Measurements from ENCODE around the gene ITGA1.
"Not testable (repeated sequence)": the region's sequence is repeated elsewhere in the genome, so short reads cannot be mapped to it uniquely, and the experiment has no call there.

Gene ITGA1

DNA sequence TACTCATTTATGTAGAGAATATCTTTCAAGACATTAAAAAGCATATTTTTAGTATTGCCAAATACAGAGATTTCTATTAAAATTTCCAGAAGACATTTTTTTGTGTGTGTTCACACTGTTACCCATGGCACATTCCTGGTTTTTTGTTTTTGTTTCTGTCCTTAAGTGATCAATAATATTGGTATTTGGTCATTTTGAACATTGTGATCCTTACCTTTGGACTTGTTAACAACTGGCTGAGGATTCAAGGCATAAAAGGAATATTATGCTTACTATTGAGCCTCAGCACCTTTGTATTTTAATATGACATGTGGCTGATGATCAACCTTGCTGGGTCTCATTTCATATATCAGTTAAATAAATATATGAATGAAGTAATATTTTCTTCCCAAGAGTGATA lies 41.9 kb downstream of the ITGA1 start:
- DNase-seq (ENCODE audit: low read depth in 2 of 2), result no peak

DNA sequence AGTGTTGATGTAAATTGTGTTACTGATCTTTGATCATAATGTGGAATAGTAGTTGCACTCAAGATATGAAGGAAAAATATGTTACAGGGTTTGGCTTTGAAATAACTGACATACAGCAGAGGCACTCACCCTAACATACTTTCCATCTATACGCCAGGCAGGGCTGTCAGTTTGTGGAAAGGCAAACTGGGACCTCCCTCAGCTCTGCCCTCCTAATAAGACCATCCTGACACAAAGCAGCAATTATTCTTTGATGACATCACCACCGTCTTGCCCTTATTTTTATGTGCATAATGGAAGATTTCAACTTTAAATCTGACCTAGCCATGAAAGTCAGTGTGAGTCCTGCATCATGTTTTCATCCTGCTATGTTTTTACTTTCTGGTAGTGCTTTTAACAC lies 42.9 kb downstream of the ITGA1 start:
- no peak for DNase-seq (ENCODE audit: low read depth in 2 of 2)

GRCh38 chr5:52831786-52832511 lies 44.2 kb downstream of the ITGA1 start:
- DNase-seq (ENCODE audit: low read depth in 2 of 2), result no peak

GRCh38 chr5:52834320-52834719 lies 46.6 kb downstream of the ITGA1 start:
- no peak for DNase-seq (ENCODE audit: low read depth in 2 of 2)

GRCh38 chr5:52837068-52837467 lies 49.4 kb downstream of the ITGA1 start:
- no peak for DNase-seq (ENCODE audit: low read depth in 2 of 2)

- no peak for DNase-seq (ENCODE audit: low read depth in 2 of 2)
Observed at GRCh38 chr5:52837591-52838001, 49.9 kb downstream of the ITGA1 start.

- DNase-seq (ENCODE audit: low read depth in 2 of 2), result no peak
Observed at GRCh38 chr5:52838326-52839015, 50.8 kb downstream of the ITGA1 start.

DNA sequence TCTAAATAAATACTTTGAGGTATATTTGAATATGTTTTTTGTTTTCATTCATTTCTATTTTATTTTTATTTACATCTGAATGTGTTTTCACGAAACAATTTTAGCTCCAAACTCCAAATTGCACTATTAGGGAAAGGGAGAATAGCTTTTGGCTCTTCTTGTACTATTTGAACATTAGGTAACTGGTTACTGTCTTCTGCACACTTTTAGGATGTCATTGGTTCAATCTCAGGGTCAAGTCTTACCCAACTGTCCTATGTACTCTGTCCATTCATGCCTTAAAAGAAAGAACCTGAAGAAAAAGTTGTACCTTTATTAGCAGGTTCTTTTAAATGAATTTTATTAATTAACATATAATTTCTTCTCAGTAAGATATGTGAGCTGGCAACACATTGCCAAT lies 51.6 kb downstream of the ITGA1 start:
- DNase-seq (ENCODE audit: low read depth in 2 of 2), result no peak

DNA sequence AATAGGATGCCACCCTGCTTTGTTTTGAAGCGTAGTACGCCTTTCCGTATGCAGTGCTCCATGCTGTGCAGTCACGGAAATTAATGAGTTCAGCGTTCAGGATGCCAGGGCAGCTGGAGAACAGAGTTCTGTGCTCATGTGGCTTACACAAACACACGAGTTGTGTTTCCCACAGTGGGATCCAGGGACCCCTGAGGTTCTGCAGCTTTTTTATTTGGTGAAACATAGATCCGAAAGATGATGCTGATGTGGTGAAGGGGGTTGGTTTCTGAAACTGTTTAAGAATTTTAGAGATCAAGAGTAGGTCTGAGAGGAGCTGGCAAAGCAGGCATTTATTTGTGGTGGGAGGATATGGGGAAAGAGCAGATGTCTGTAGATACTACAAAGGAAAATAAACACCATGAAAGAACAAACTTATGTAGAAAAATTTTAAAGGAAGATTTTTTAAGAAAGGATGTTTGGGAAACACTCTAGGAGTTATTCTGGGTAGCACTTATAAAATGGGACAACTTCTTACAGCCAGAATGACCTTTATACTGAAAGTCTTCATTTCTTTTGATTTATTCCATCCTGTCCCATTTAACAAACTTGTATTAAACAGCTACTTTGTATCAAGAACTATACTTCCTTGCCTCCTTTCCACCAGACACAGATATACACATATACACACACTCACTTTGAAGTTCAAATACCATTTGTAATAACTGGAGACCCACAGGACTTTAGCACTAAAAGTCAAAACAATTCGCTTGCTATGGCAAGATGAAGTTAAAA lies 52.7 kb downstream of the ITGA1 start:
- DNase-seq (ENCODE audit: low read depth in 2 of 2), result no peak

- no peak for DNase-seq (ENCODE audit: low read depth in 2 of 2)
Observed at GRCh38 chr5:52841114-52841513, 53.4 kb downstream of the ITGA1 start.

- DNase-seq (ENCODE audit: low read depth in 2 of 2), result no peak
Observed at GRCh38 chr5:52842111-52842510, 54.4 kb downstream of the ITGA1 start.

DNA sequence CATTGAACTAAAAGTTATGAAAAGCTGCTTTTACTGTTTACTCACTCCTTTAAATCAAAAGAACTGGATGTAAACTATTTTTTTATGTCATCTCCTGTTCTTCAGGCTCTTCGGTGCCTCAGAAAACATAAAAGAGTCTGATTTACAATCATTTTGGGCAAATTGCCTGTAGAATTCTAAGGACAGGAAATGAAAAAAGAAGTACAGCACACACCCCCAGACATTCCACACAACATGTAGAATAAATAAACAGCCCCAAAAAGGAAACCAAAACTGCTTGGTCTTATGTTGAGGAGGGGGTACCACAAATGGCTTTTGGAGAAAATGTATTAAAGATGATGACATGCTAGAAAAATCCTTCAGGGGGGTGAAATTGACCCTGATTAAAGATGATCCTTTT lies 57.2 kb downstream of the ITGA1 start:
- no peak for DNase-seq (ENCODE audit: low read depth in 2 of 2)

- no peak for DNase-seq (ENCODE audit: low read depth in 2 of 2)
Observed at GRCh38 chr5:52846182-52846842, 58.6 kb downstream of the ITGA1 start.

GRCh38 chr5:52848688-52849087 lies 61.0 kb downstream of the ITGA1 start:
- DNase-seq (ENCODE audit: low read depth in 2 of 2), result not testable (repeated sequence)

DNA sequence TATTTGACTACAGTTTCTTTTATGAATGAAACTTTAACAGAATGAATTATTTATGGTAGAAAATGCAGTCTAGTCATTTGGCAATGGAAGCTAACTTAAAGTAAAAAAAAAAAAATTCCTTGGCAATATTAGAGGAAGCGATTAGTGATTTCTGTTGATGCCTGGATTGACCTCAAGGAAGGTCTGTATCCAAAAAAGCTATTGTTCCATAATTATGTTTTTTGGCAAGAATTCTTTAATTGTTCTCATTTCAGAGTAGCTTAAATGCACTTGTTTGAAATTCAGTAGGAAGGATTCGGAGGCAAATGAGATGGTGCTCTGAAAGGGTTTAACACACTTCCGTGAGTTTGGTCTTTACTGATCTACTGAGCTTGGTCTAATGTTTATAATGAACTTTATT lies 61.8 kb downstream of the ITGA1 start:
- no peak for DNase-seq (ENCODE audit: low read depth in 2 of 2)

DNA sequence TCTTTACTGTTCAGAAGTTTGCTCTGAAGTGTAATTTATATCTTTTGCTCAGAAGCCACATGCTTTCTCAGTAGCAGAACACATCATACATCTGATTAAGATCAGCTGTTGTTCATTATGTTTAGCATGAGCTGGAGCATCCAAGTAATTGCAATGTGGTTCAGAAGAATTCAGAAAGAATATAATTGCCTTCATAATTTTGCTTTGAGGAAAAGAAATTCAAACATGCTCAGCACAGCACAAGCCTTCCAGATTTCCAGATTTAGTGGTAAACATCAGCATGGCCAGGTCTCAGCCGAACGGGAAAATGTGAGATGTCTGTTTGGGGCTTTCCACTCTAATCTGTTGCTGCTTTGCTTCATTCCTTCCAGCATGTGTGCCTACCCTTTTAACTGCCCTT lies 65.9 kb downstream of the ITGA1 start:
- DNase-seq (ENCODE audit: low read depth in 2 of 2), result no peak

DNA sequence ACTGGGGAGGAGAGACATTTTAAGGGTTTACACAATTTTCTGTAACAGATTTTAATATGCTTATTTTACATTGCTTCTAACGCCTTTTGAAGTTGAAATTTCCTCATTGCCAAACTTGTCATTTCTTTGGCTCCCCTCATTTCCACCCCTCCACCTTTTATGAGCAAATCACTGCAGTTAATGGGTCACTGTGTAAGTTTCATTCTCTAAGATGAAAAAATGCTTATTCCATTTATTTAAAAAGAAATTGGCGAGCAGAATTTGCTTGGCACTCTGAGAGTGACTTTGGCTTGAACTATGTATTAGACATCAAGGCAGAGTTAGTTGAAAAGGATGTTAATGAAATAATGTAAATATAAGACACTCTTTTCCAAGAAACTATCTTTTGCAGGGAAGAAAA lies 66.6 kb downstream of the ITGA1 start:
- no peak for DNase-seq (ENCODE audit: low read depth in 2 of 2)

GRCh38 chr5:52854949-52855348 lies 67.2 kb downstream of the ITGA1 start:
- DNase-seq (ENCODE audit: low read depth in 2 of 2), result no peak

GRCh38 chr5:52856564-52856963 lies 68.8 kb downstream of the ITGA1 start:
- DNase-seq (ENCODE audit: low read depth in 2 of 2), result no peak

DNA sequence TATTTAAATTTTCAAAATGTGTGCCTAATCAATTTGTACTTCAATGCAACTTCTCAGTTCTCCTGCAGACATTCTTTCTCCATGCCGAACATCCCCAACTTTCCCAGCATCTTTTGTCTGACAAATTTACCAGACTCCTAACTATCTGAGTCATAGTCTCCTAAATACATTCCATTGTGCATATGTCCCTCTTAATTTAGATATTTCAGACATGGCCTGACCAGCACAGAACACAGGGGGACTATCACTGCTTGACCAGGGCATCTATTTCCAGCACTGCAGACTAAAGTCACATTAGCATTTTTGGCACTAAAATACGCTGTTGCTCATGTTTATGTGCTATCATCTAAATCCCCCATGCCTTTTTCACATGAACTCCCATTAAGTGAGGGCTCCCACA lies 71.9 kb downstream of the ITGA1 start:
- no peak for DNase-seq (ENCODE audit: low read depth in 2 of 2)

DNA sequence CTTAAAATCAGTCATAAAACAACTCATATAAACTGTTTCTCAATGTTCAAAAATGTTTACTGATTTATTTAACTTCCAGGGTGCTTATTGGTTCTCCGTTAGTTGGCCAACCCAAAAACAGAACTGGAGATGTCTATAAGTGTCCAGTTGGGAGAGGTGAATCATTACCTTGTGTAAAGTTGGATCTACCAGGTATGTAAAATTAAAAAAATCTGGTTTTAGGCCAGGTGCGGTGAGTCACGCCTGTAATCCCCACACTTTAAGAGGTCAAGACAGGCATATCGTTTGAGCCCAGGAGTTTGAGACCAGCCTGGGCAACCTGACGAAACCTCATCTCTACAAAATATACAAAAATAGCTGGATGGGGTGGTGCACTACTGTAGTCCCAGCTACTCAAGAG lies 73.7 kb downstream of the ITGA1 start:
- no peak for DNase-seq (ENCODE audit: low read depth in 2 of 2)

GRCh38 chr5:52863715-52864290 lies 76.1 kb downstream of the ITGA1 start:
- DNase-seq (ENCODE audit: low read depth in 2 of 2), result no peak
